Left ventricle myocardium inferior (tissue), 1 donor: Measurements from ENCODE around the gene RPS6KA2. TPM values are rescaled to one million over a fixed set of nuclear protein-coding genes. Genes with fewer than 3 reads are reported as not detected.

ENCODE experiments used
- DNase-seq: peaks from one replicate; pipeline ENCODE4 v3.0.0-alpha.2; 2020
- H3K27ac ChIP-seq: fragments of 200-600 bp; replicated peaks from 2 replicates; pipeline ENCODE4 v1.8.0; 2021
- H3K27me3 ChIP-seq: fragments of 200-600 bp; 2 replicates; pipeline ENCODE4 v1.8.0; 2021; ENCODE audit warnings: low read depth
- H3K36me3 ChIP-seq: fragments of 200-600 bp; 2 replicates; pipeline ENCODE4 v1.8.0; 2021
- H3K4me1 ChIP-seq: fragments of 200-600 bp; 2 replicates; pipeline ENCODE4 v1.8.0; 2021
- H3K4me3 ChIP-seq: fragments of 200-600 bp; 2 replicates; pipeline ENCODE4 v1.8.0; 2021; ENCODE audit warnings: mild to moderate bottlenecking, moderate library complexity
- H3K9me3 ChIP-seq: fragments of 200-600 bp; replicated peaks from 2 replicates; pipeline ENCODE4 v1.8.0; 2021
- intact Hi-C: fragments of 100-400 bp; cut with micrococcal nuclease; formaldehyde crosslinking; loops from one replicate; pipeline ENCODE4 v1.11.0; 2022
- total RNA-seq: library from RNA; stranded (reverse); fragmentation: NEBNext Ultra II Directional; extraction: Animal tissue kit (Norgen Biotek cat#: 25700); gene quantifications from one replicate; pipeline ENCODE4 v1.2.1, GENCODE V29; 2021
- TF ChIP-seq, protein P1 (sequence below): fragments of 200-600 bp; IDR thresholded peaks from 2 replicates; pipeline ENCODE4 v1.8.0; 2021; ENCODE audit warnings: antibody characterized with exemption, mild to moderate bottlenecking, borderline replicate concordance
- donor health status: DM: no; HTN: yes; CAD: no; lungs with severe emphysema.

Gene RPS6KA2
- total RNA-seq, 1 donor from 2014 or later, result 77.2 TPM

DNA sequence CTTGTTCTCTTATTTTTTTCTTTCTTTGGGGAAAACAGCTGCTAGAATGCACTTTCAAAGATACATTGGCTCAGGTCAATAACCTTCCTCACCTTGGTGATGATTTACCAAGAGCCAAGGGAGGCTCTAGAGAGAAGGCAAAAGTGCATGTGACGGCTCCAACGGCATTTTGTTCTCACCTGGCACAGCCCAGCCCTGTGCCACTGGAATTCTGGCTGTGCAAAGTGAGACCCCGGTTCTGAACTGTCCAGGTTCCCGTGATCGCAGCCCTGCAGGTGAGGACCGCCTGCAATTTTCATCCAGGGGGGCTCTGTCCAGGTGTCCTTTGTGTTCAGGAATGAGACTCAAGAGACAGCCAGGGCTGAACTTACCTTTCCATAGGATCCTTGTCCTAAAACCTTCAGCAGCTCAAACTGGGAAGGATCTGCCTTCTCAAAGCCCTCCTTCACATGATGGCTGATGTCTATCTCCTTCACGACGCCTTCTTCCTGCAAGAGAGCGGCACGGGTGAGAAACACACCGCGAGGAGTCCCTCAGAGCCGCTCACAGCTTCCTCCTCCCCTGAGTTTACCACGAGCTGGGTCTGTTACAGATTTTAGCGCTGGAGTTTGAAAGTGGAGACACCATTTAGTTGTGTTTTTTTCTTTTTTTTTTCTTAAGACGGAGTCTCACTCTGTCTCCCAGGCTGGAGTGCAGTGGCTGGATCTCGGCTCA, 88.6 kb downstream of the RPS6KA2 start:
- Histone ChIP-seq H3K9me3 (no peaks in the 10 kb centered on the region), H3K27ac (no peak overlapping the region), H3K27me3 (no peaks in the 10 kb centered on the region), H3K36me3 (peaks cover 38% of the 10 kb centered on the region), H3K4me3 (no peak overlapping the region), H3K4me1 (peaks cover 26% of the 10 kb centered on the region)
- no peak for DNase-seq
- intact Hi-C loops, result loop anchor here (10.0 kb wide), 1 partner anchor 226 kb away; no protein-coding TSS in a partner anchor
- TF ChIP-seq, protein P1, sequence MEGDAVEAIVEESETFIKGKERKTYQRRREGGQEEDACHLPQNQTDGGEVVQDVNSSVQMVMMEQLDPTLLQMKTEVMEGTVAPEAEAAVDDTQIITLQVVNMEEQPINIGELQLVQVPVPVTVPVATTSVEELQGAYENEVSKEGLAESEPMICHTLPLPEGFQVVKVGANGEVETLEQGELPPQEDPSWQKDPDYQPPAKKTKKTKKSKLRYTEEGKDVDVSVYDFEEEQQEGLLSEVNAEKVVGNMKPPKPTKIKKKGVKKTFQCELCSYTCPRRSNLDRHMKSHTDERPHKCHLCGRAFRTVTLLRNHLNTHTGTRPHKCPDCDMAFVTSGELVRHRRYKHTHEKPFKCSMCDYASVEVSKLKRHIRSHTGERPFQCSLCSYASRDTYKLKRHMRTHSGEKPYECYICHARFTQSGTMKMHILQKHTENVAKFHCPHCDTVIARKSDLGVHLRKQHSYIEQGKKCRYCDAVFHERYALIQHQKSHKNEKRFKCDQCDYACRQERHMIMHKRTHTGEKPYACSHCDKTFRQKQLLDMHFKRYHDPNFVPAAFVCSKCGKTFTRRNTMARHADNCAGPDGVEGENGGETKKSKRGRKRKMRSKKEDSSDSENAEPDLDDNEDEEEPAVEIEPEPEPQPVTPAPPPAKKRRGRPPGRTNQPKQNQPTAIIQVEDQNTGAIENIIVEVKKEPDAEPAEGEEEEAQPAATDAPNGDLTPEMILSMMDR, result no peak

DNA sequence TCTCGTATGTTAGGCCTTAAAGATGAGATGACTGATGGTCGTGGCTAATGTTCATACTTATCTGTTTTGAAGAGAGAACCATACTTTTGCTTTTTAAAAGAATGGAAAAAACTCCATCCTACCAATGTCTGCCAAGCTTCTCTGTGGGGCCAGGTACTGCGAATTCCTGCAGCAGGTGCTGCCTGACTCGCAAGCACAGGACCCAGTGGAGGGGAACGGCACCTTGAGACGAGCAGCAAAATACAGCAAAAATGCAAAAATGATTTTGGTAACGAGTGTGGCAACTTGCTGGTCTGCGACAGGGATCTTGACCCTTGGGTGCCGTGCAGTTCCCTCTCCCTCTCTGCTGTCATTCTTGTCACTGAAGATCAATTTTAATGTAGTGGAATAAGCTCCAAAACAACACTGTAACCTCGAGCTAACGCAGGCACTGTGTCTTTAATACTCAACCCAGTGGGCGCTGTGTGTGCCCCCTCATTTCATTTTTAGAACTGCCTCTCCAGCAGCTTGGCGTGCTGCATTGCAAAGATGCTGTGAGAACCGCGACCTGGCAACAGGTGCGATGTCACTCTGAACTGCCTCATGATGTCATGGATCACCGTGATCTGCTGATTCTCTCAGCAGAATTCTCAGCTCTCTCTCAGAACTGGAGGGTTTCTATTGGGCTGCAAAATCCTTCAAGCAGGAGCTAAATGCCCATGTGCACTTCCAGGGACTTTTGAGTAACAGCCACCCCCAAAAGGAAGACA, 92.2 kb downstream of the RPS6KA2 start:
- no peak for DNase-seq
- H3K4me3 ChIP-seq, result no peak overlapping the region
- H3K27ac ChIP-seq, result no peak overlapping the region
- peaks cover 8% of the 10 kb centered on the region for H3K4me1 ChIP-seq
- intact Hi-C loops, result loop anchor here (10.0 kb wide), 1 partner anchor 230 kb away; no protein-coding TSS in a partner anchor
- no peaks in the 10 kb centered on the region for H3K9me3 ChIP-seq
- H3K36me3 ChIP-seq, result peaks cover 69% of the 10 kb centered on the region
- TF ChIP-seq, protein P1, result no peak
- H3K27me3 ChIP-seq, result no peaks in the 10 kb centered on the region

- Histone ChIP-seq H3K9me3 (no peaks in the 10 kb centered on the region), H3K36me3 (peaks cover 74% of the 10 kb centered on the region), H3K27me3 (no peaks in the 10 kb centered on the region), H3K4me1 (no peaks in the 10 kb centered on the region), H3K27ac (no peak overlapping the region), H3K4me3 (no peak overlapping the region)
- TF ChIP-seq, protein P1, result no peak
- intact Hi-C loops, result loop anchor here (10.0 kb wide), 1 partner anchor 231 kb away; no protein-coding TSS in a partner anchor
- no peak for DNase-seq
Observed at GRCh38 chr6:166533205-166533824, 93.7 kb downstream of the RPS6KA2 start.

GRCh38 chr6:166532302-166532701, 94.7 kb downstream of the RPS6KA2 start:
- no peak for DNase-seq
- H3K27ac ChIP-seq, result no peak overlapping the region
- no peak overlapping the region for H3K4me3 ChIP-seq
- intact Hi-C loops, result loop anchor here (10.0 kb wide), 1 partner anchor 232 kb away; no protein-coding TSS in a partner anchor
- H3K27me3 ChIP-seq, result no peaks in the 10 kb centered on the region
- peaks cover 64% of the 10 kb centered on the region for H3K36me3 ChIP-seq
- H3K4me1 ChIP-seq, result no peaks in the 10 kb centered on the region
- TF ChIP-seq, protein P1, result no peak
- H3K9me3 ChIP-seq, result no peaks in the 10 kb centered on the region
